Panc1 (cell line): ENCODE results near the gene CEMIP. TPM values are rescaled to one million over a fixed set of nuclear protein-coding genes. Genes with fewer than 3 reads are reported as not detected.

Experiments
- ATAC-seq: fragments of 200-7000 bp; cut with Tn5 transposase; 2 replicates; pipeline ENCODE4 v1.9.1; 2020; ENCODE audit warnings: mild to moderate bottlenecking, moderate library complexity
- BruUV-seq: library from RNA; stranded (reverse); fragments of 400-500 nt; replicated peaks from 2 replicates; lab custom pipeline; 2021; lab: Mats Ljungman, UMichigan
- CTCF ChIA-PET: fragments of 300-600 bp; sonication (Branson Sonifier 250); formaldehyde crosslinking; loops from one replicate; lab custom pipeline; 2022; ENCODE audit warnings: antibody characterized with exemption; lab: Charles Lee
- POLR2A ChIA-PET: fragments of 300-600 bp; sonication (Branson Sonifier 250); formaldehyde crosslinking; loops from one replicate; lab custom pipeline; 2022; ENCODE audit warnings: antibody characterized with exemption; lab: Charles Lee
- DNase-seq: peaks from one replicate; pipeline ENCODE4 v3.0.0-alpha.2; 2010; ENCODE audit warnings: low read depth, low spot score
- H3K27ac ChIP-seq: 2 replicates; pipeline ENCODE4 v1.5.1; 2011; ENCODE audit warnings: mild to moderate bottlenecking, low read length, inconsistent platforms
- H3K27me3 ChIP-seq: fragments of 200-500 bp; sonication (Bioruptor generic); 2 replicates; pipeline ENCODE4 v1.6.0; 2014; ENCODE audit warnings: low read length, inconsistent platforms; ENCODE audit not compliant: control insufficient read depth, insufficient read depth
- H3K36me3 ChIP-seq: fragments of 200-500 bp; sonication (Bioruptor generic); 2 replicates; pipeline ENCODE4 v1.5.1; 2014; ENCODE audit warnings: inconsistent platforms, mild to moderate bottlenecking, low read length, moderate library complexity; ENCODE audit not compliant: control insufficient read depth, insufficient read depth
- H3K4me1 ChIP-seq: 2 replicates; pipeline ENCODE4 v1.5.1; 2011; ENCODE audit warnings: inconsistent platforms, mild to moderate bottlenecking, low read length, moderate library complexity; ENCODE audit not compliant: control insufficient read depth, insufficient read depth
- H3K4me3 ChIP-seq, 2 experiments: 2 replicates each; pipeline ENCODE4 v1.5.1; 2011 to 2012; ENCODE audit warnings: low read depth in 2 of 2, low read length in 2 of 2, mild to moderate bottlenecking in 2 of 2, inconsistent platforms in 1 of 2, moderate library complexity in 1 of 2
- H3K9me3 ChIP-seq: fragments of 200-500 bp; sonication (Bioruptor generic); 2 replicates; pipeline ENCODE4 v1.5.1; 2014; ENCODE audit warnings: low read depth, mild to moderate bottlenecking, inconsistent platforms, low read length, moderate library complexity; ENCODE audit not compliant: control insufficient read depth, insufficient read depth
- CTCF ChIP-seq: fragments of 450-650 bp; IDR thresholded peaks from 2 replicates; pipeline ENCODE4 v1.5.1; 2017; ENCODE audit warnings: mild to moderate bottlenecking
- POLR2AphosphoS5 ChIP-seq: IDR thresholded peaks from 2 replicates; pipeline ENCODE4 v1.6.1; 2012; ENCODE audit warnings: mild to moderate bottlenecking, low read depth, low read length, moderate library complexity
- REST ChIP-seq, 2 experiments: IDR thresholded peaks; 2 replicates each; pipeline ENCODE4 v1.6.1; 2011 to 2012; ENCODE audit warnings: low read depth in 2 of 2, control low read depth in 1 of 2, low read length in 1 of 2, mild to moderate bottlenecking in 1 of 2, moderate library complexity in 1 of 2; ENCODE audit not compliant: insufficient read depth in 1 of 2
- SIN3A ChIP-seq: IDR thresholded peaks from 2 replicates; pipeline ENCODE4 v1.6.1; 2012; ENCODE audit warnings: low read depth, mild to moderate bottlenecking, low read length, moderate library complexity, borderline replicate concordance; ENCODE audit not compliant: insufficient read depth
- TCF7L2 ChIP-seq: IDR thresholded peaks from 2 replicates; pipeline ENCODE4 v1.6.1; 2011; ENCODE audit warnings: mild to moderate bottlenecking, low read depth, low read length, inconsistent platforms
- in situ Hi-C: cut with HindIII; loops from 2 replicates; pipeline ENCODE4 v1.10.0; 2016; ENCODE audit warnings: low sequenced_read_pairs, low pct_unique_long_range_greater_than_20kb
- intact Hi-C: fragments of 100-400 bp; cut with micrococcal nuclease; formaldehyde crosslinking; loops from one replicate; pipeline ENCODE4 v1.10.0; 2022; ENCODE audit not compliant: unreplicated experiment
- total RNA-seq: library from RNA; stranded (reverse); gene quantifications from one replicate; pipeline ENCODE4 v1.2.1, GENCODE V29; 2021; ENCODE audit not compliant: unreplicated experiment

Gene CEMIP
- total RNA-seq, 1 experiment from 2014 or later = 0.46 TPM

GRCh38 chr15:80916056-80916455 is 136.9 kb downstream of the CEMIP start:
- Histone ChIP-seq H3K27me3 (peaks cover 6% of the 10 kb centered on the region; the same call in 1 of the 2 replicates), H3K9me3 (no peaks in the 10 kb centered on the region), H3K27ac (no peak overlapping the region), H3K4me1 (no peaks in the 10 kb centered on the region), H3K36me3 (no peaks in the 10 kb centered on the region), H3K4me3 (no peak overlapping the region)
- in situ Hi-C loops = no loop called here
- ChIA-PET CTCF (no interaction called here), POLR2A (no interaction called here)
- TF ChIP-seq POLR2AphosphoS5 (no peak), REST (IDR thresholded peaks at IDR 0.05; ENCODE audit: insufficient read depth in 1 of 2, low read depth in 2 of 2, low read length in 1 of 2) (no peak), TCF7L2 (no peak), CTCF (no peak), SIN3A (no peak)
- DNase-seq (no peak), ATAC-seq (no peak)
- no TSS peak for BruUV-seq
- intact Hi-C loops = no loop called here

- ChIA-PET CTCF (no interaction called here), POLR2A (no interaction called here)
- TF ChIP-seq POLR2AphosphoS5 (no peak), REST (IDR thresholded peaks at IDR 0.05; ENCODE audit: insufficient read depth in 1 of 2, low read depth in 2 of 2, low read length in 1 of 2) (no peak), SIN3A (no peak), TCF7L2 (no peak), CTCF (no peak)
- in situ Hi-C loops (no loop called here), intact Hi-C loops (no loop called here)
- H3K4me1 ChIP-seq = no peaks in the 10 kb centered on the region
- H3K27me3 ChIP-seq = peaks cover 6% of the 10 kb centered on the region; the same call in 1 of the 2 replicates
- ATAC-seq (no peak), DNase-seq (no peak)
- H3K4me3 ChIP-seq = no peak overlapping the region
- H3K27ac ChIP-seq = no peak overlapping the region
- no peaks in the 10 kb centered on the region for H3K9me3 ChIP-seq
- BruUV-seq = no TSS peak
- H3K36me3 ChIP-seq = no peaks in the 10 kb centered on the region
Measured at GRCh38 chr15:80918196-80918783, 139.1 kb downstream of the CEMIP start.
